HG03097 (cell line): ENCODE measurements around the gene TMC3.

Experiments
- ATAC-seq: cut with Tn5 transposase; IDR thresholded peaks from one replicate; pipeline ENCODE4 v1.9.1; 2021; ENCODE audit not compliant: unreplicated experiment, low FRiP score

Gene TMC3

DNA sequence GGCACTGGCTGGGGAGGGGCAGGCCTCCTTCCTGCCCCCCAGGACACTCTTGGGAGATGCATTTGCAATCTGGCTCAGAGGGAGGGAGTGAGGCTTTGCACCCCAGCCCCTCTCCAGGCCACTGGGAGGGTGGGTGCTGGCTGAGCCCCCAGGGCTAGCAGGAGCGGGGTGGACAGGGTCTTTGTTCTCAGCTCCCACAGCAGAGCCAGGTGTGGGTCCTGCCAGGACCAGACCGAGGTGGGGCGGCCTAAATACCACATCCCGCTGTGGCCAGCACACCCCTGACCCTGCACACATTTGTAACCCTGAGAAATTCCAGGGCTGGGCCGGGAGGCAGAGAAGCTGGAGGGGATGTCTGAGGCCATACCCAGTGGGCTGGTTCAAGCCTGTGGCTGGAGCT lies 91.1 kb downstream of the TMC3 start:
- no peak for ATAC-seq

DNA sequence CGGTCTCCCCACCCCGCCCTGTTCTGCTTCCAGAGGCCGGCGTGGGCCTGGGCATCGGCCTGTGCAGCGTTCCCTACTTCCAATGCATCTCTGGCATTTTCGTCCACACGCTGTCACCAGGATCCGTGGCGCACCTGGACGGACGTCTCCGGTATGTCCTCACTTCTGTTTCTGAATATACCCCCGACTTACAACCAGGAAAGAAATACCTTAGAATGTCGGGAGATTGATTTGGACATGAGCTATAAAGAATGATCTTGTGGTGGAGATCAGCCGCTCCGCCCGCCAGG lies 91.5 kb downstream of the TMC3 start:
- ATAC-seq = no peak

DNA sequence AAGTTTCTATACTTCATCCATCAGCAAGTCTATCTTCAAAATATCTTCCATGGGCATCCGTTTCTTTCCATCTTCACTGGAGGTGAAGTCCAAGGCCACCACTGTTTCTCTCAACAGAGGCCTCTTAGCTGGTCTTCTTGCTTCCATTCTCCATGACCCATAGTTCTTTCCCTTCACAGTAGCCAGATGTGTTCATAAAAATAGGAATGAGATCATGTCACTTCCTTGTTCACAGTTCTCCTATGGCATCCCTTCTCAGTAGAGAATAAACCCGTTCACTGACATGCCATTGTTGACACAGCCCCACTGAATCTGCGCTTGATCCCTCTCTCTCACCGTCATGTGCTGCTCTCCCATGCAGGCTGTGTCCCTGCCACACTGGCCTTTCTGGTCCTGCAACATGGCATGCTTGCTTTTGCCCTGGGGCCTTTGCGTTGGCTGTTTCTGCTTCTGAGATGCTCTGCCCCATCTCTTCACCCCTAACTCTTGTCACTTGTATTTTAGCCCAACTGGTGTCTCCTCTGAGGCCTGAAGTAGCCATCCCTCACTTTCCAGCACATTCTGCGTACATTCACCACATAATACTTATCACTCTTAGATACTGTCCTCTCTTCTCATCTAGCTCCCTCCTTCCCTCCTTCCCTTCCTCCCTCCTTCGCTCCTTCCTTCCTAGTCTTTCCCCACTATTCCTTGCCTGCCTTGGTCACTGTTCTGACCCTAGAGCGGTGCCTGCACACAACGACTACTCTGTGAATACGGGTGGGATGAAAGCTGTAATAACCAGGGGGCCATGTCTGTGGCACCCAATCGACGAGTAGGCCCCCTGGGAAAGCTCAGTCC lies 92.0 kb downstream of the TMC3 start:
- ATAC-seq = no peak

DNA sequence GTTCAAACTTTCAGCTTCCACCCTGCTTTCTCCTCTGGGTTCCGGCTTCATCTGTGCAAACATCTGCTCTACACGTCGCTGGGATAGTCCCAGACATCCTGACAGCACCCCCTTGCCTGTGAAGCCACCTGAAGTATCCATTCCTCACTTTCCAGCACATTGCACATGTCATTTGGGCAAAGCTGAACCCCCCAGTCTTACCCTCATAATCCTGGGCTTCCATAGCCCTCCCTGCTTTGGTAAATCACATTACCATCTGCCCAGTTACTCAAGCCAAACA lies 92.6 kb downstream of the TMC3 start:
- no peak for ATAC-seq
